Stimulated activated CD4-positive, alpha-beta T cell treated with anti-CD3 and anti-CD28 coated beads, Interleukin-12 subunit alpha, Interleukin-12 subunit beta, amount 100 ng/mL, for 24 hours (primary cell): ENCODE data around the gene C16orf46.

ENCODE experiments used
- DNase-seq, 2 experiments: peaks; one replicate each; pipeline ENCODE4 v3.0.0-alpha.2; 2020; ENCODE audit warnings: low read depth in 2 of 2

The C16orf46 gene

GRCh38 chr16:81018496-81018895 lies 58.5 kb downstream of the C16orf46 start:
- no peak for DNase-seq

GRCh38 chr16:81014672-81015071 lies 62.4 kb downstream of the C16orf46 start:
- DNase-seq, result no peak

GRCh38 chr16:81012974-81013373 lies 64.1 kb downstream of the C16orf46 start:
- DNase-seq, result no peak
